Astrocyte (in vitro differentiated cells and primary cell): ENCODE measurements around the gene BASP1.
A peak's percentile ranks its signal among the peaks of the same experiment; 100 is the strongest.

ENCODE experiments used
- EZH2 ChIP-seq: IDR thresholded peaks from 2 replicates; pipeline ENCODE4 v1.6.1; 2012; ENCODE audit warnings: mild to moderate bottlenecking, low read length, inconsistent platforms; ENCODE audit not compliant: insufficient read depth
- TF ChIP-seq, protein P1 (sequence below): IDR thresholded peaks from 2 replicates; pipeline ENCODE4 v1.5.1; 2011; ENCODE audit warnings: low read depth, mild to moderate bottlenecking, inconsistent platforms, low read length, moderate library complexity; ENCODE audit not compliant: insufficient read depth

DNA sequence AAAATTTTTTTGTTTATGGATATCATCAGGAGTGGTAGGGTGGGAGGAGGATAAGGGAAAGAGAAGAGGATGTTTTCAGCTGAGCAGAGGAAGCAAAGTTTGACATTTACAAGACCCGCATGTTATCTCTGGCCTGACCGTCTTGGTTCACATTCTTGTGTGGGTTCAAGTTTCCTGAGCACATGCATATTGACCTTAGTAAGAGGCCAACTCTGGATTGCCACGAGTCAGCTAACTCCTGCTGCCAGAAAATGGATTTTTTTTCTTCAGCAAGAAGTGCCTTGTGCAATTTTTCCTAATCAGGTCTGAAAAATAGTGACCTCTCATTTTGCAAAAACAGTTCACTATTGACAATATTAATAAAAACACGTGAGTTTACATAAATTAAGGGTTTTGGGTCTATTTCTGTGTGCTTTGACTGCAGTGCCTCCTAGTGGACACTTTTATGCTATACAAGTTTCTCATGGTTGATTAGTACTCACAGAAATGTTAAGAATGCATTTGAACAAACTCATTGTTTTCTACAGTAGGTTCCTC is 27.1 kb upstream of the BASP1 start:
- TF ChIP-seq, protein P1, sequence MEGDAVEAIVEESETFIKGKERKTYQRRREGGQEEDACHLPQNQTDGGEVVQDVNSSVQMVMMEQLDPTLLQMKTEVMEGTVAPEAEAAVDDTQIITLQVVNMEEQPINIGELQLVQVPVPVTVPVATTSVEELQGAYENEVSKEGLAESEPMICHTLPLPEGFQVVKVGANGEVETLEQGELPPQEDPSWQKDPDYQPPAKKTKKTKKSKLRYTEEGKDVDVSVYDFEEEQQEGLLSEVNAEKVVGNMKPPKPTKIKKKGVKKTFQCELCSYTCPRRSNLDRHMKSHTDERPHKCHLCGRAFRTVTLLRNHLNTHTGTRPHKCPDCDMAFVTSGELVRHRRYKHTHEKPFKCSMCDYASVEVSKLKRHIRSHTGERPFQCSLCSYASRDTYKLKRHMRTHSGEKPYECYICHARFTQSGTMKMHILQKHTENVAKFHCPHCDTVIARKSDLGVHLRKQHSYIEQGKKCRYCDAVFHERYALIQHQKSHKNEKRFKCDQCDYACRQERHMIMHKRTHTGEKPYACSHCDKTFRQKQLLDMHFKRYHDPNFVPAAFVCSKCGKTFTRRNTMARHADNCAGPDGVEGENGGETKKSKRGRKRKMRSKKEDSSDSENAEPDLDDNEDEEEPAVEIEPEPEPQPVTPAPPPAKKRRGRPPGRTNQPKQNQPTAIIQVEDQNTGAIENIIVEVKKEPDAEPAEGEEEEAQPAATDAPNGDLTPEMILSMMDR, result peak; percentile 96
- no peak for TF ChIP-seq EZH2
